NCI-H2196 treated with DMSO at 0.1 percent for 48 hours (cell line): ENCODE measurements around the gene P2RY11.

Experiments
- DNase-seq: peaks from one replicate; lab custom pipeline; 2025; ENCODE audit not compliant: unreplicated experiment; lab: John Stamatoyannopoulos, UW

Gene P2RY11

GRCh38 chr19:10112895-10113591 is 1.6 kb downstream of the P2RY11 start:
- no peak for DNase-seq

DNA sequence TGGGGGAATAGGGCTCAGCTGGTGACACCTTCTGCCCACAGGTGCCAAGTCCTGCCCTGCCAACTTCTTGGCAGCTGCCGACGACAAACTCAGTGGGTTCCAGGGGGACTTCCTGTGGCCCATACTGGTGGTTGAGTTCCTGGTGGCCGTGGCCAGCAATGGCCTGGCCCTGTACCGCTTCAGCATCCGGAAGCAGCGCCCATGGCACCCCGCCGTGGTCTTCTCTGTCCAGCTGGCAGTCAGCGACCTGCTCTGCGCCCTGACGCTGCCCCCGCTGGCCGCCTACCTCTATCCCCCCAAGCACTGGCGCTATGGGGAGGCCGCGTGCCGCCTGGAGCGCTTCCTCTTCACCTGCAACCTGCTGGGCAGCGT is 2.1 kb downstream of the P2RY11 start:
- no peak for DNase-seq

DNA sequence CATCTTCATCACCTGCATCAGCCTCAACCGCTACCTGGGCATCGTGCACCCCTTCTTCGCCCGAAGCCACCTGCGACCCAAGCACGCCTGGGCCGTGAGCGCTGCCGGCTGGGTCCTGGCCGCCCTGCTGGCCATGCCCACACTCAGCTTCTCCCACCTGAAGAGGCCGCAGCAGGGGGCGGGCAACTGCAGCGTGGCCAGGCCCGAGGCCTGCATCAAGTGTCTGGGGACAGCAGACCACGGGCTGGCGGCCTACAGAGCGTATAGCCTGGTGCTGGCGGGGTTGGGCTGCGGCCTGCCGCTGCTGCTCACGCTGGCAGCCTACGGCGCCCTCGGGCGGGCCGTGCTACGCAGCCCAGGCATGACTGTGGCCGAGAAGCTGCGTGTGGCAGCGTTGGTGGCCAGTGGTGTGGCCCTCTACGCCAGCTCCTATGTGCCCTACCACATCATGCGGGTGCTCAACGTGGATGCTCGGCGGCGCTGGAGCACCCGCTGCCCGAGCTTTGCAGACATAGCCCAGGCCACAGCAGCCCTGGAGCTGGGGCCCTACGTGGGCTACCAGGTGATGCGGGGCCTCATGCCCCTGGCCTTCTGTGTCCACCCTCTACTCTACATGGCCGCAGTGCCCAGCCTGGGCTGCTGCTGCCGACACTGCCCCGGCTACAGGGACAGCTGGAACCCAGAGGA is 2.6 kb downstream of the P2RY11 start:
- no peak for DNase-seq

DNA sequence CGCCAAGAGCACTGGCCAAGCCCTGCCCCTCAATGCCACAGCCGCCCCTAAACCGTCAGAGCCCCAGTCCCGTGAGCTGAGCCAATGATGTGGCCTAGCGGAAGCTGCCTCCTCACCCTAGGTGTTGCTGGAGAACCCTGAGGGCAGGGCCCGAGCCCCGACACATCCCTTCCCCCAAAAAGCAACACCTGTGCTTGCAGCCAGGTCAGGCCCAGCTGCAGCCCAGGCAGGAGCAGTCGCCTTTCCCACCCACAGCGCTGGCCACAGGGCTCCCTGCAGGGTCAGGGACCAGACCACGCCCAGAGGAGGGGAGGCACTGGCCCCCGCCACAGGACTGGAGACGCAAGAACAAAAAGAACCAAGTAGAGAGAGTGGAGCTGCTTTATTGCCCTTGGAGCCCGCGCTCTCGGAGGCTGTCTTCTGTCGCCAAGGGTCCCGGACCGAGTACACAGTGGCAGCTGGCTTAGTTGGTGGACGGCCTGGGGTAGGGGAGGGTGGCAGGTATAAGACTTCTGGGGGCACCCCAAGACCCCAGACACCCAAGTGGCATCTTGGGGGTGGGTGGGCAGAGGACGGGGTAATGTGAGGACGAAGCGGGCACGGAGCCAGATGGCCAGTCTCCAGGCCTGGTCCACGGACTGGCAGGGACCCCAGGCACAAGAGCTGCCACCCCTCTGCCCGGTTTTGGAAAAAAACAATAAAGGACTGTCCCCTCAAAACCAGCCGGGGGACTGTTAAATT is 3.3 kb downstream of the P2RY11 start:
- no peak for DNase-seq

GRCh38 chr19:10115392-10116084 is 4.0 kb downstream of the P2RY11 start:
- no peak for DNase-seq

DNA sequence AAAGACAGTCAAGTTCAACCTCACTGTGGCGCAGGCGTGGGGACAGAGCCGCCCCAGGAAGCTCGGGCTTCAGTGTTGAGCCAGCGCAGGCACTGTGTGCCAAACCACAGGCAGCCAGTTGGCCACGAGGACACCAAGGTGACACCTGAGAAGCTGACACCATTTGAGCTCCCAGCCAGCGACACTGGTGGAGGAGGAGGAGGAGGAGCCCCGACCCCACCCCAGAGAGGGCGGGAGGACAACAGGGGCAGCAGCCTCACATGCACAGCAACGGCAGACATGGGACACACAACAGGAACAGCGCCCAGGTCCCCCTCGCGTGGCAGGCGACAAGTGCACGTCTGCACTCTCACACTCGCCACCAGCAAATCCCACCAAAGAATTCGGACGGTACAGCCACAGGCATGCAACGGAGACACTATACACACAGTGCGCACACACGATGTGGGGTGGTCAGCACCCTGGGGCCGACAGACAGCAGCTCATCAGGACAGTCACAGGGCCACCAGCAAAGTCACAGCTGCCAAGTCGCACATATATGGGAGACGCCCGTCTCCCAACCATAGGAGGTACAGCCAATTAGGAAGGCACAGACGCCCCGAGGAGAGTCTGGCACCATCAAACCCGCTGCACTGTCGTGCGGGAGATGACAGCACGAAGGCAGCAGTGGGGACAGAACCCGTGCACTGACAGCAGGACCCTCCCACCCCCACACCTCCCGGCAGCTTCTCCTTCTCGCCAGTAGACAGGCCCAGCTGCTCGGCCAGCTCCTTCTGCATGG is 4.8 kb downstream of the P2RY11 start:
- no peak for DNase-seq

GRCh38 chr19:10116866-10117616 is 5.5 kb downstream of the P2RY11 start:
- no peak for DNase-seq

- no peak for DNase-seq
Observed at GRCh38 chr19:10118960-10119359, 7.5 kb downstream of the P2RY11 start.

DNA sequence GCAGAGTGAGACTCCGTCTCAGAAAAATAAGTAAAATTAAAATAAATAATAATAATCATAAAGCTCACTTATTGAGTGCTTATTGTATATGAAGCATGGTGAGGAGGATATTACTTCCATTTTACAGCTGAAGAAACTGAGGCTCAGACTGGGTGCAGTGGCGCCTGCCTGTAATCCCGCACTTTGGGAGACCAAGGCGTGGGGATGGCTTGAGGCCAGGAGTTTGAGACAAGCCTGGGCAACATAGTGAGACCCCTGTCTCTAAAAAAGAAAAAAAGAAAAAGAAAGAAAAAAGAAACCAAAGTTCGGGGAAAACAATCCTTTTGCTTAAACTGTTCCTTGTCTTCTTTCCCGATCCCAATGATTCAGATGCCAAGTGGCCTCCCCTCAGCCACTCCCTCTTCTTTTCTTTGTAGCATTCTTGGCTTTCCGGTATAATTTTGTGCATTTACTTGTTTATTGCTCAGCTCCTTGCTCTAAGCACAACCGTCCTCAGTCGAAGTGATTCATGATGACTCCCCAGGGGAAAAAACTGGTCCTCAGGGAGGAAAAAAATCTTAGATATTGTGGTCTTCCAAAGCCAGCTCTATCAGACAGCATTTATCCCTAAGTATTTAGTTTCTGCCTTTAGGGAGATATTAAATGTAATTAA is 9.2 kb downstream of the P2RY11 start:
- no peak for DNase-seq

- no peak for DNase-seq
Observed at GRCh38 chr19:10122045-10122444, 10.6 kb downstream of the P2RY11 start.

DNA sequence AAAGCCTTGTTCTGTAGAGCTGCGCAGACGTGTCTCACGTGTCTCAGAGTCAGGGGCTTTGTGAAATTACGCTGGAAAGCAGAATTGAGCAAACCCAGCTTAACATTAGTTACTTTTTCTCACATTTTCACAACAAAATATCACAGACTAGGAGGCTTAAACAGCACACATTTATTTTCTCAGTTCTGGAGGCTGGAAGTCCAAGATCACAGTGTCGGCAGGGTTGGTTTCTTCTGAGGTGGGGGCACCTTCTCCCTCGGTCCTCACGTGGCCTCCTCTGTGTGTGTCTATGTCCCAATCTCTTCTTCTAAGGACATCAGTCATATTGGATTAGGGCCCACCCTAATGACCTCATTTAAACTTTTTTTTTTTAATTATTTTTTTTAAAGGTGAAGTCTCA is 12.9 kb downstream of the P2RY11 start:
- DNase-seq, result no peak

DNA sequence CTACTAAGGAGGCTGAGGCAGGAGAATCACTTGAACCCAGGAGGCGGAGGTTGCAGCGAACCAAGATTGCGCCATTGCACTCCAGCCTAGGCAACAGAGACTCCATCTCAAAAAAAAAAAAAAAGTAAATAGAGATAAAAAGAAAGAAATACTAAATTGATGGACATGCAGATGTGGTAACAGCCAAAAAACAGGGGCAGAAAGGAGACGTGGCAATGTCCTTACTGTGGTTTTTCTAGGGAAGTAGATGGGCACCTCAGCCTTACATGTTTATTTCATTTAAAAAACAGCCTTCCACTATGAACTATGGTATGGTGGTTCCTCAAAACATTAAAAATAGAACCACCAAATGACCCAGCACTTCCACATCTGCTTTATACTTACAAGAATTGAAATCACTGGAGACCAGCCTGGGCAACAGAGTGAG is 14.7 kb downstream of the P2RY11 start:
- no peak for DNase-seq

DNA sequence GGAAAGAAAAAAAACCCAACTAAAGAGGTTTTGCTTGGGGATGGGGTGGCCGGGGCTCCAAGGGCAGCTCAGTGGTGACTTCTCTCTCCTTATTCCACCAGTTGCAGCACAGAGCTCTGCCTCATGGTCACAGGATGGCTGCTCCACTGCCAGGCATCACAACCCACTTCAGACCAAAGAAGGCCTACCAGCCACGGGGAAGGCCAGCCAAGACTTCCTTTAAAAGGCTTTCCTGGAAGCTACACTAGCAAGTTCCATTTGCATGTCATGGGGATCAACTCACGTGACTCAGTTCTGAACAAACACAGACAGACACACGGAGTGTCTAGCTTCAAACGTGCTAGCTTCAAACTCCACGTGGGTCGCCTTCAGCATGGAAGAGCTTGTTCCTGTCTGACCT is 21.4 kb downstream of the P2RY11 start:
- DNase-seq, result no peak

GRCh38 chr19:10133596-10133995 is 22.1 kb downstream of the P2RY11 start:
- DNase-seq, result no peak

DNA sequence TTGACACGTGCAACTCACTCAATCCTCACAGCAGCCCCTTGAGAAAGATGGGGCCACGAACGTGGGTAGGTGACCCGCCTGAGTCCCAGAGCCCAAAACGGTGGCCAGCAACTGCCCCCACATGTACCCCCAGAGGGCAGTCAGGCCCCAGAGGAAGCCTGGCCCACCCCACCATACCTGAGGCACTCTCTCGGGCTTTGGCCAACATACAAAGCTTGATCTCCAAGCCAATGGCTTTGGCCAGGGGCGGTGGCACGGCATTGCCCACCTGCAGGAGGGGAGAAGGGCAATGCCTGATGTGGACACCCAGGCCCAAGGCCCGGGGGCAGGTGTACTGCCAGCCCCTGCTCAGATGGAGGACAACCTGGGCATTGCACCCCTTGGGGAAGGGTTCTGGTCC is 22.5 kb downstream of the P2RY11 start:
- no peak for DNase-seq

- no peak for DNase-seq
Observed at GRCh38 chr19:10135551-10136334, 24.2 kb downstream of the P2RY11 start.

DNA sequence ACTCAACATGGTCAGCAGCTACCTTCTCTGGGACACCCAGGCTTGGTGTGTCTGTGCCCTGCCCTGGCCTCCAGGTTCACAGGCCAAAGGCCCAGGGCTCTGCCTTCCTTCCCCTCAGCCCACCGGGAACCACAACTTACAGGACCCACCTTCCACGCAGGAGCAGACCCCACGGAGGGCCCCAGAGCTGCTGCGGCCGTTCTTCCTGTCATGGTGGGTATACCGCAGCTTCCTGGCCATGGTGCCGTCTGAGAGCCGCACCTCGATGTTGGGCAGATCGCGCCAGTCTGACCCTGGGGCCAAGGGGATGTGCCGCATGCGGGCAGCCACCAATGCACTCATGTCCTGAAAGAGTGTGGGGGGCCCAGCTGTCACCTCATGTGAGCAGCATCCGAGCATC is 25.4 kb downstream of the P2RY11 start:
- no peak for DNase-seq

DNA sequence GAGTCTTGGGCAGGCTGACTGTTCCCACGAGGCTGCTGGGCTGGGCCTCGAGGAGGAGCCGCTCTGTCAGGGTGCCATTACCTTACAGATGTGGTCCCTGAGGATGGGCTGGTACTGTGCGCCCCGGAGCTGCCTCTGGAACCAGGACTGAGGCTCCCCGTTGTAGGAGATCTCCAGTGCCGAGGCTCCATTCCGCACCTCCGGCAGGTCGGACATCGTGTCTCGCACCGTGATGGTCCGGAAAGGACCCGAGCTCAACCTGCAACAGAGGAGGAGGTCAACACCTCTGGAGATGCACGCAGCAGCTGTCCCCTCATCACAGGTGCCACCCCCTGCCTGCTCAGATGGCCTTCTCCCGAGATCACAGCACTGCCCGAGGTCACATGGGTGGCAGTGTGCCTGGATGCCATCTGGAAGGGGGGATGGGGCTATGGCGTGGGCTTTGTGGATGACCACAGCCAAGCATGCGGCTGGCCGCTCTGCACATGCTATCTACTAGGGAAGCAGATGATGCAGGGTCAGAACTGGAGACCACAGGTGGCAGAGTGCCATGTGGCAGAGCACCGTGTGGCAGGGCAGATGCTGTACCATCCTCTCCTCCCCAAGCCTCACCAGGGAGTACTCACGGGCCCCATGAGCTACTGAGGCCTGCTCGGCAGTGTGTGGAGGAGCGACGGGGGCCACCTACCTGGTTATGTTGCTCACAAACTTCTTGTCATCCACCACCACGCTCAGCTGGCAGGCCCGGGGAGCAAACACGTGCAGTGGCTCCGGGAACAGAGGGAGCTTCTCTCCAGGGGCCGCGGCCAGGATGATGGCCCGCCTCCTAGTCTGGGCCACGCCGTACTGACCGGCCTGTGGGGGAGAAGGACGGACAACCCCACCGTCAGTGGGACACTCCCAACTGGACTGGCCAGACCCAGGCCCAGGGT is 26.5 kb downstream of the P2RY11 start:
- no peak for DNase-seq
